PC-3 (cell line): Measurements from ENCODE around the gene RECQL5. TPM values are rescaled to one million over a fixed set of nuclear protein-coding genes. Genes with fewer than 3 reads are reported as not detected.

Source experiments
- ATAC-seq: fragments of 200-7000 bp; cut with Tn5 transposase; 2 replicates; pipeline ENCODE4 v1.9.1; 2020; ENCODE audit warnings: mild to moderate bottlenecking, moderate library complexity
- BruUV-seq: library from RNA; stranded (reverse); fragments of 400-500 nt; replicated peaks from 2 replicates; lab custom pipeline; 2021; lab: Mats Ljungman, UMichigan
- CTCF ChIA-PET: fragments of 300-600 bp; sonication (Branson Sonifier 250); formaldehyde crosslinking; loops from one replicate; lab custom pipeline; 2022; ENCODE audit warnings: antibody characterized with exemption; lab: Charles Lee
- POLR2A ChIA-PET: fragments of 300-600 bp; sonication (Branson Sonifier 250); formaldehyde crosslinking; loops from one replicate; lab custom pipeline; 2022; ENCODE audit warnings: antibody characterized with exemption; ENCODE audit not compliant: unreplicated experiment; lab: Charles Lee
- DNase-seq: peaks from one replicate; pipeline ENCODE4 v3.0.0-alpha.2; 2015
- H2AFZ ChIP-seq: fragments of 300-600 bp; sonication (generic); 2 replicates; pipeline ENCODE4 v1.6.0; 2016; ENCODE audit warnings: antibody characterized with exemption, low read length
- H3F3A ChIP-seq: fragments of 300-600 bp; sonication (generic); one replicate; pipeline ENCODE4 v1.6.0; 2017; ENCODE audit warnings: antibody characterized with exemption, low read length, control low read depth, mild to moderate bottlenecking; ENCODE audit not compliant: unreplicated experiment
- H3K27ac ChIP-seq: fragments of 300-600 bp; sonication (generic); 2 replicates; pipeline ENCODE4 v1.5.1; 2016; ENCODE audit warnings: mild to moderate bottlenecking, low read length
- H3K27me3 ChIP-seq: fragments of 300-600 bp; sonication (generic); 2 replicates; pipeline ENCODE4 v1.6.1; 2016; ENCODE audit warnings: low read length, mixed read lengths
- H3K36me3 ChIP-seq: fragments of 300-600 bp; sonication (generic); 2 replicates; pipeline ENCODE4 v1.6.1; 2016; ENCODE audit warnings: low read depth, mixed run types, low read length, mixed read lengths
- H3K4me1 ChIP-seq: fragments of 300-600 bp; sonication (generic); 2 replicates; pipeline ENCODE4 v1.5.1; 2016; ENCODE audit warnings: low read length; ENCODE audit not compliant: insufficient read depth
- H3K4me2 ChIP-seq: fragments of 300-600 bp; sonication (generic); 2 replicates; pipeline ENCODE4 v1.6.0; 2016; ENCODE audit warnings: low read length
- H3K4me3 ChIP-seq: fragments of 300-600 bp; sonication (generic); 2 replicates; pipeline ENCODE4 v1.5.1; 2016; ENCODE audit warnings: mild to moderate bottlenecking, low read length, mixed read lengths
- H3K79me2 ChIP-seq: fragments of 300-600 bp; sonication (generic); 2 replicates; pipeline ENCODE4 v1.6.1; 2017; ENCODE audit warnings: low read length, mixed read lengths
- H3K9ac ChIP-seq: fragments of 300-600 bp; sonication (generic); 2 replicates; pipeline ENCODE4 v1.6.0; 2016; ENCODE audit warnings: mild to moderate bottlenecking, low read length
- H3K9me2 ChIP-seq: fragments of 300-600 bp; sonication (generic); replicated peaks from 2 replicates; pipeline ENCODE4 v1.6.1; 2016; ENCODE audit warnings: mixed run types, low read length, mixed read lengths
- H3K9me3 ChIP-seq: fragments of 300-600 bp; sonication (generic); 2 replicates; pipeline ENCODE4 v1.6.1; 2016; ENCODE audit warnings: low read length, mixed read lengths
- H4K20me1 ChIP-seq: fragments of 300-600 bp; sonication (generic); 2 replicates; pipeline ENCODE4 v1.6.1; 2016; ENCODE audit warnings: low read length, mixed read lengths
- CTCF ChIP-seq: fragments of 300-600 bp; sonication (generic); conservative IDR thresholded peaks from 2 replicates; pipeline ENCODE4 v1.5.1; 2017; ENCODE audit warnings: antibody characterized with exemption, low read depth, mild to moderate bottlenecking, low read length
- EZH2 ChIP-seq: fragments of 300-600 bp; sonication (generic); IDR thresholded peaks from one replicate; pipeline ENCODE4 v1.6.1; 2017; ENCODE audit warnings: antibody characterized with exemption, mild to moderate bottlenecking, low read length; ENCODE audit not compliant: unreplicated experiment
- EZH2phosphoT487 ChIP-seq: fragments of 300-600 bp; sonication (generic); IDR thresholded peaks from 2 replicates; pipeline ENCODE4 v1.6.1; 2018; ENCODE audit warnings: mild to moderate bottlenecking, antibody characterized with exemption, low read length, borderline replicate concordance
- intact Hi-C: fragments of 100-400 bp; cut with micrococcal nuclease; formaldehyde crosslinking; loops from 2 replicates; pipeline ENCODE4 v1.9.0; 2023
- total RNA-seq: library from RNA; depleted of rRNA; stranded (reverse); fragments of >200 nt; gene quantifications from 2 replicates; pipeline ENCODE4 v1.2.3, GENCODE V29; 2014

Gene RECQL5
- total RNA-seq, 1 experiment from 2014 or later: 54.2 TPM

GRCh38 chr17:75632863-75633485 lies 34.0 kb downstream of the RECQL5 start, which contains the start of gene SMIM5:
Gene SMIM5, plus strand, starts transcription at chr17:75633434. Its CDS starts 6,768 bp downstream, at chr17:75640202.
- ChIA-PET POLR2A (interaction anchor here (0.6 to 1.4 kb wide), 4 partner anchors 13 to 362 kb away, joined by 3 to 6 read pairs (median 4); partner anchors contain the start of genes MIF4GD, RECQL5 and SAP30BP), CTCF (interaction anchor here (0.6 to 2.7 kb wide), 26 partner anchors 9 to 317 kb away, joined by 3 to 83 read pairs (median 4); partner anchors contain the start of genes RECQL5, TMEM94 and TSEN54)
- H3K4me3 ChIP-seq: no peak within 1 kb of the TSS
- intact Hi-C loops: loop anchor here (1.0 to 5.0 kb wide), 4 partner anchors 21 to 117 kb away; partner anchors contain the start of genes CASKIN2 and TSEN54
- DNase-seq: peak; percentile 92
- ATAC-seq: peak; percentile 85
- H4K20me1 ChIP-seq: no peaks in the 10 kb centered on the region
- no peaks in the 10 kb centered on the region for H3K79me2 ChIP-seq
- no peaks in the 10 kb centered on the region for H3K9me2 ChIP-seq
- H3K27me3 ChIP-seq: no peaks in the 10 kb centered on the region
- H3K27ac ChIP-seq: peak within 1 kb of the TSS; percentile 89
- peak within 1 kb of the TSS; percentile 47 for H2AFZ ChIP-seq
- peak within 1 kb of the TSS; percentile 74 for H3K9ac ChIP-seq
- no peak for TF ChIP-seq EZH2phosphoT487
- TF ChIP-seq CTCF: peak; percentile 98
- TF ChIP-seq EZH2: no peak
- H3K4me2 ChIP-seq: peak within 1 kb of the TSS; percentile 58
- no peaks in the 10 kb centered on the region for H3K9me3 ChIP-seq
- H3K36me3 ChIP-seq: no peaks in the 10 kb centered on the region
- BruUV-seq: no TSS peak
- H3K4me1 ChIP-seq: peaks cover 16% of the 10 kb centered on the region
- no peaks in the 10 kb centered on the region for H3F3A ChIP-seq

GRCh38 chr17:75632428-75632827 lies 34.5 kb downstream of the RECQL5 start:
- no peak overlapping the region for H3K9ac ChIP-seq
- no TSS peak for BruUV-seq
- CTCF ChIA-PET: interaction anchor here (0.6 to 2.7 kb wide), 17 partner anchors 12 to 316 kb away, joined by 3 to 83 read pairs (median 5); partner anchors contain the start of genes RECQL5, TMEM94 and TSEN54
- intact Hi-C loops: loop anchor here (5.0 kb wide), 1 partner anchor 115 kb away; the partner anchor contains the start of genes CASKIN2 and TSEN54
- H3K9me2 ChIP-seq: no peaks in the 10 kb centered on the region
- POLR2A ChIA-PET: interaction anchor here (0.6 to 1.4 kb wide), 3 partner anchors 14 to 63 kb away, joined by 3 to 6 read pairs (median 5); partner anchors contain the start of genes RECQL5 and SAP30BP
- H3K27ac ChIP-seq: no peak overlapping the region
- no peaks in the 10 kb centered on the region for H3K27me3 ChIP-seq
- no peak overlapping the region for H3K4me3 ChIP-seq
- no peak overlapping the region for H2AFZ ChIP-seq
- ATAC-seq (no peak), DNase-seq (no peak)
- H3K79me2 ChIP-seq: no peaks in the 10 kb centered on the region
- peaks cover 16% of the 10 kb centered on the region for H3K4me1 ChIP-seq
- H3K36me3 ChIP-seq: no peaks in the 10 kb centered on the region
- TF ChIP-seq CTCF: no peak
- TF ChIP-seq EZH2: no peak
- TF ChIP-seq EZH2phosphoT487: no peak
- no peak overlapping the region for H3K4me2 ChIP-seq
- no peaks in the 10 kb centered on the region for H3K9me3 ChIP-seq
- H4K20me1 ChIP-seq: no peaks in the 10 kb centered on the region
- no peaks in the 10 kb centered on the region for H3F3A ChIP-seq
